HL-60/S4 (cell line): Measurements from ENCODE around the gene BAHCC1.

ENCODE experiments used
- in situ Hi-C: fragments of 300-500 bp; cut with MboI; formaldehyde crosslinking; loops from 2 replicates; pipeline ENCODE4 v1.14.3; 2022; ENCODE audit warnings: low sequenced_read_pairs

BAHCC1 gene

DNA sequence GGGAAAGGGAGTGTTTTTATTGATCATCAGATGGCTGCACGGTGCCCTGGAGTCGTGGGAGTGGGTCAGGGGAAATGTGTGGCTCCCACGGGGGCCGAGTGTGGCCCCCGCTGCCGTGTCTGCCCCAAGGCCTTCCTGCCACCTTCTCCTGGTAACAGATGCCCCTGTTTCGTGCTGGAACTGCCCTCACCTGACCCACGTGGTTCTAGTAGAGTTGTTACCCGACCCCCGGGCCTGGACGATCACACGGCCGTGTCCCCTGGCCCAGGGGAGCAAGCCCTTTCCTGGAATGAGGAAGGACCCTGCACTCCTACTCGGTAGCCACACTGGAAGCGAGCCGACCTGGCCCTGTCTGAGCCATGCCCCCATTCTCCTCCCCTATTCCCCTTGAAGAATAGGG is 79.7 kb downstream of the BAHCC1 start:
- in situ Hi-C loops, result no loop called here

DNA sequence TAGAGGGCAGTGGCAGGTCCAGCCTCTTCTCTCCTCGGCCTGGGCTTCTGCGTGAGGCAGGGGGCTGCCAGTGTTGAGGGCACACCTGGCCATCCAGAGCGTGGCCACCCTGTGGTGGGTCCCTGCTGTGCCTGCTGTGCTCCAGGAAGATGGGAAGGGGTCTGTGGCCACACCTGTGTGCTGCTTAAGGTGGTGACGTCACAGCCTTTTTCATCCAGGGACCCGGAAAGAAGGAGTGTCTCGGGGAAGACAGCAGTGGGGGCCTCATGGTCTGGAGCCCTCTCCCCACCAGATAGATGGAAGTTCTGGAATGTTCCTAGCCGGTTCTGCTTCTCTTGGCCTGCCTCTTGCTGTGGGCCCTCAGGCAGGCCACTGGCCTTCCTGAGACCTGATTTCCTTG is 80.8 kb downstream of the BAHCC1 start:
- in situ Hi-C loops, result no loop called here

DNA sequence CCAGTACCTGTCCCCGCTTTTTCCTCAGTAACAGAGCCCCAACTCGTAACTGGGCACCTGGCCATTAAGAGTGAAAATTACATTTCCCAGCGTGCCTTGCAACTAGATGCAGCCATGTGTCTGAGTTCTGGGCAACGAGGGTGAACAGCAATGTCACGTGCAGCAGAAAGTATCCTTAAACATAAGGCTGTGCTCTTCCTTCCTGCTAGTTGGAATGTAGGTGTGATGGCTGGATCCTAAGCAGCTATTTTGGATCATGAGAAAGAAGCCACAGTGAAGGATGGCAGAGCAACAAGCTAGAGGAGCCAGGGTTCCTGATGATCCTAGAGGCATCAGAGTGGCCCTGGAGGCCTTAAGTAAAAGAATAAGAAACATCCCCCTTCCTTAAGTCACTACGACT is 81.4 kb downstream of the BAHCC1 start:
- in situ Hi-C loops, result no loop called here

- in situ Hi-C loops, result no loop called here
These were observed 81.9 kb downstream of the BAHCC1 start for GRCh38 chr17:81477173-81477572.

DNA sequence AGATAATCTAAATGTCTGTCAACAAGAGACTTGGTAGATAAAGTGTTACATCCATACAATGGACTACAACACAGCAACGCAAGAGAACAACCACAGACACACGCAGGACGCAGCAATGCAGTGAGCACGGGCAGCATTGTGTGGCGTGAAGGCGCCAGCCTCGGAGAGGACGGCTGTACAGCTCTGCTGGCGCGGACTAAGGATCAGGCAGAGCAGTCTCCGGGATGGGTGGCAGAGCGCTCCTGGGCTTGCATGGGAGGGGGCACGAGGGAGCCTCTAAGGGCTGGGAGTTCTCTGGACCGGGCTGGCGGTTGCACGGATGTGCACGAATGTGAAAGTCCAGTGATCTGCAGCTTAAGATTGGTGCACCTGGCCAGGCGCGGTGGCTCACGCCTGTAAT is 82.9 kb downstream of the BAHCC1 start:
- in situ Hi-C loops, result no loop called here

DNA sequence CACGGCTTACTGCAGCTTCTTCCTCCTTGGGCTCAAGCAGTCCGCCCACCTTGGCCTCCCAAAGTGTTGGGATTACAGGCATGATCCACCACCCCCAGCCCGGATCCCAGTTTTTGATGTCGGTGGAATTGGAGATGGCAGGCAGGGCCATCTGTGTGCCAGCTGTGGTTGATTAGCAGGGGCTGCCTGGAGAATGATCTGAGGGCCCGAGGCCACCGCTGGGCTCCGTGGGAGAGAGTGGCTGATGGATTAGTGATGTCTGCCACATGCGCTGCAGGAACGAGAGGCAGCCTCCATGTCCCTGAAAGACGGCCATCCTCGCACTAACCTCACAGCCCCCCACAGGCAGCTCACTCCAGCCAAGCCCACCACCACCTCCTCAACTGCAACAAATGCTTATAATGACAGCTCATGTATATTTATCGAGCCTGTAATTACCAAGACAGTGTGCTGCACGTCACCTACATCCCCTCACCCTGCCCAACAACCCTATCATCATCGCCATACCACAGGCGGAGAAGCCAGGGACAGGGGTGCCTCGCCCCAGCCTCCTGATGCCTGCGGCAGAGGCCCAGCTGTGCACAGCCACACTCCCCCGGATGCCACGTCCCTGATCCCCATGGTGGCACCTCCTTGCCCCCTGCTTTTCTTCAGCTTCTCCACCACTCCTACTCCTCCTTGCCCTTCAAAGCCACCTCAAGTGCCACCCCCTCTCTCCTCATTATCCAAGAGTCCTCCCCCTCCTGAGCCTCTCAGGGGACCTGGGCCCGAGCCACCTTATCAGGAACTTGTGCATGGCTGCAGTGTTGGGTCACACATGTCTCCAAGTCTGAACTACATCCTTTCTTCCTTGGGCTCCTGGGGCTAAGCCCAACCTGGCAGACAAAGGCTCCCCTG is 84.2 kb downstream of the BAHCC1 start:
- in situ Hi-C loops, result loop anchor here (10.0 kb wide), 1 partner anchor 225 kb away; no protein-coding TSS in a partner anchor

DNA sequence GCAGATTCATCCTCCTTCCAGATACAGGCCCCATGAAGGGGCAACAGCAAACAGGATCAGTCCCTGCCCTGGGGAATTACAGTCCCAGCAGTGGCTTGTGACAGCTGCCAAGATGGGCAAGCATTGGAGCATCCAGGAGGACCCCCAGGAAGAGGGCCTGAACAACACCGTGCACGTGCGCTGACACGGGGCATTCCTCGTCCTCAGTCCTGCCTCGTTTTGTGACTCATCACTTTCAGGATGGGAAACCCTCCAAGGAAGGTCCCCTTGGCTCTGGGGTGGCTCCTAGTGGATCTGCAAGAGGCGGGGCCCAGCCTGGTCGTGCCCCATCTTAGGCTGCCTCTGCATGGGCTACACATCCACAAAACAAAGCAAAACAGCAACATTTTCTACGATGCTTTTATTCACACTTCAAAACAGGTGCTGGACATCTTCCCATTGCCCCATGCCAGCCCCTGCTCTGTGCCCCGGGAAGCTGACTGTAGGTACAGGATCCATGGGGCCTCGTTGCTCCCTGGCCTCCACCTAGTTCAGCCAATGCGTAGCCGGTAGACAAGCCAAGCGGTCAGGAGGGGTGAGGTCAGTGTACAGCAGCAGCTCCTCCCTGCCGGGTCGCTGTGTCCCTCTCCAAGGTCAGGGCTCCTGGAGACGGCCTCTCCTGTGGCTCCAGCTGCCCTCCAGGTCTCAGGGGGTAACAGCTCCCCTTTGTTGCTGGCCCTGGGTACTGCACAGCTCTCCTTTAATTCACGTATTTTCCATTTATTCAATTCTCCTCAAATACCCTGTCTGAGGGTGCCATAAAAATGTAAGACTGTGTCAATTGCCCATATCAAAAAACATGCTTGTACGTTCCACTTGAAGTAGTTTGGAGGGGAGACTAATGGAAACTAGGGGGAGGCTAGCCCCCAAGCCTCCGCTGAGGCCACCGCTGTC is 85.1 kb downstream of the BAHCC1 start:
- in situ Hi-C loops, result loop anchor here (10.0 kb wide), 1 partner anchor 226 kb away; no protein-coding TSS in a partner anchor

- in situ Hi-C loops, result loop anchor here (10.0 kb wide), 1 partner anchor 226 kb away; no protein-coding TSS in a partner anchor
These were observed 86.0 kb downstream of the BAHCC1 start for GRCh38 chr17:81481073-81481799.

DNA sequence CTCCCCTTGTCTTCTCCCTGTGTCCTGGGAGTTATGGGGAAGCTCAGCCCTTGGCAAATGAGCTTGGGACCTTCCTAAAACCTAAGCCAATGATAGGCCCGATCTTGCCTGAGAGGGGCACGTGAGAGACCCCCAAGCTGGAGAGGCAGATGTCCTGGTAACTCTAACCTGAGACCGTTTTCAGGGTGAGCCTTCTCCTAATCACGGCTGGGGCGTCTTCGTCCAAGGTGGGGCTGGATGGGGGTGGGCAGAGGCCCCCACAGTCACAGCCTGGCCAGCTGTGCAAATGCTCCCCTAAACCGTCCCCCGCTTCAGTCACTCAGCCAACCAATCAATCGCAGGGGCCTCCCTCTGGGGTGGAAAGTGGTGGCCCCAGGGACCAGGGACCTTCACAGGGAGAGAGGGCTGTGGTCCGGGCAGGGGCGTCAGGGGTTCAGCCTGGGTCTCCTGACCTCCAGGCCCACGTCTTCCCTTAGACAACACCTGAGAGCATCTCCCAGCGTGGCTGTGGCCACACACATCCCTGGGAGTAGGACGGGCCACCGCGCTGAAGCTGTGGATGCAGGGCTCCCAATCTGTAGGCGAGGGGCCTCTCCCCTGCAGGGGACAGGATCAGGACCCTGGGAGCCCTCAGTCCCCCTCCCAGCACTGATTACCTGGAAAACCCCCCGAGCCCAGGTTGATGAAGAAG is 86.7 kb downstream of the BAHCC1 start:
- in situ Hi-C loops, result loop anchor here (10.0 kb wide), 1 partner anchor 227 kb away; no protein-coding TSS in a partner anchor

DNA sequence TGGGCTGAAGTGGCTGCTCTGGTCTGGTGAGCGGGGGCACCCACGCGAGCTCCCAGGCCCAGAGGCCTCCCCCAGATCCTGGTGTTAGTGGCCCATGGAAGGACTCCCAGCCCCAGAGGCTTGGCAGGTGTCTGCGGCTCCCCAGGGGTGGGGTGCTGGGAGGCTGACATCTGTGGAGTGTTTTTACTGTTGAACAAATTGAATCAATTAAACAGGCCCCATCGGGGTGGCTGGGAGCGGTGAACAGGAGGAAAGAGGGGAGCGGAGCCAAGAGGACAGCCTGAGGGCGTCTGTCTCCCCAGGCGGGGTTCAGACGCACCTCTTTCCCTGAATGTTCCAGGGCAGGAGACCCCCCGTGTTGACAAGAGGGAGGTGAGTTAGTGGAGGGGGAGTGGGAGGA is 87.4 kb downstream of the BAHCC1 start:
- in situ Hi-C loops, result loop anchor here (10.0 kb wide), 1 partner anchor 228 kb away; no protein-coding TSS in a partner anchor

DNA sequence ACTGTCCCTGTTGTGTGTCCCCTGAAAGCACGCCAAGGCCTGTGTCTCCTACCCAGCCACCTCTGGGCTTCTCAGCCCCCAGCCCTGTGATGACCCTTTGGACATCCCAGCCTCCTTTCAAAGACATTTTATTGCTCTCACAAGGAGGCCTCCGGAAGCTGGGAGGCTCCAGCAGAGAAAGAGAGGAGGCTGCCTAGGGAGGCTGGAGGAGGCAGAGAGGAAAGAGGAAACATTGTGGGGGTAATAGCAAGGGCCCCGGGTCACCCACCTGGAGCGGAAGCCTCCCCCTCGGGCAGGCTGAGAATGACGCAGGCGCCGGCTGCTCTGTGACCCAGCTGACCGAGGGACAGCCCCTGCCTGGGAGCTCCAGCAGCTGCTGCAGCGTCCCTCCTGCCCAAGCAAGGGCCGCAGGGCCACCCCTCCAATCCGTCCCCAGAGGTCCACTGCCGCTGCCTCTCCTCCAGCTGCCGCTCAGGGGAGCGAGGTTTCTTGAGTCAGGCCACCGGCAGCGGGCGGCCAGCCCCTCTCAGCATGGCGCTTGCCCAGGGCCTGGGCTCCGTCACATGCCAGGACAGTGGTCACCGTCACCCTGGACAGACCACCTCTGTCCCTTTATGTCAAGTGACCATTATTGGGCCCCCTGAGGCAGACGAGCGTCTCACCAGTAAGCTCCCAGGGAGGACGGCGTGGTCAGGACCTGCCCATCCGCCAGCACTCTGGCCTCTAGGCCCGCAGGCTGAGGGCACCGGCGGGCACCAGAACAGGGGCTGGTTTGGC is 88.0 kb downstream of the BAHCC1 start:
- in situ Hi-C loops, result loop anchor here (10.0 kb wide), 1 partner anchor 228 kb away; no protein-coding TSS in a partner anchor

DNA sequence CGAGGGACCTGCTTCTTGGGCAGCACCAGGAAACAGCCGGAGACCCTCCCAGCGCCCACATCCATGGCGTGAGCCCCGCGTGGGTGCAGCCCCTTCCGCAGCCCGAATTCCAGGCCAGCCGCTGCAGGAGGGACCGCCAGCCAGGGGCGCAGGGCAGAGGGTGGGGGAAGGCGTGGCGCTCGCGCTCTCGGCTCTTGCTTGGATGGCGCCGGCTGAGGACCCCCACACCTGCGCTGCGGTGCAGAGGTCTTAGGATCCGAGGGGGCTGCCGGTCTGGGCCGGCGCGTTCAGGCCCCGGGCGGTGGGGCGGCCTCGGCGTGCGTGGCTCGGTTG is 88.6 kb downstream of the BAHCC1 start:
- in situ Hi-C loops, result loop anchor here (10.0 kb wide), 1 partner anchor 229 kb away; no protein-coding TSS in a partner anchor

DNA sequence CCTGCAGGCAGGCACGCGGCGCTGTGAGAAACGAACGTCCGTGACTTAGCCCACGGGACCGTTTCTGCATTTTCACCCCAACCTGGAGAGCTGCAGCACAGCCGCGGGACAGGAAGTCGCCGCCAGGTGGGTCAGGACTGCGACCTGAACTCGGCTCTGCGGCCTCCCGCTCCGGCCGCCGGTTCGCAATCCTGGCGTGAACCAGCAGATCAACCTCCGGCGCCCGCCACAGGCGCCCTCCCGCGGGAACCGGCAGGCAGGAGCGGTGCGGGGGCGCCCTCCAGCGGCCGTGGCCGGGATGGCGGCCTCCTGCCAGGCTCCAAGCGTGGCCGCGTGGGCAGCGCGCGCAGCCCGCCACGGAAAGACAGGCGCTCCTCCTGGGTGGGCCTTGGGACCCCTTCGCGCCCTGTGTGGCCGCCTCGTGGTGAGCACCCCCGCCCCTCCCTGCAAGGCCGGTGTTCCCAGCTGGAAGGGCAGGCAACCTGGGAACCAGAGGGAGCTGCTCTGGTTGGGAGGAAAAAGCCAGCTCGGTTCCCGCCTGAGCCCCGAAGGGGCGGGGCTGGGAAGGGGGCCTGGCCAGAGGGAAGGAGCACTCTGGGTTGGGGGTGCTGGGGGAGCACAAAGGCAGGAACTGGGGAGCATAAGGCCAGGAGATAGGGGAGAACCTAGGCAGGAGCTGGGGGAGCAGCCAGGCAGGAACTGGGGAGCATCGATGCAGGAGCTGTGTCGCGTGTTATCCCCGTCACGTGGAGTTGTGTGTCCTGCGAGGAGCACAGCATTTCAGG is 89.1 kb downstream of the BAHCC1 start:
- in situ Hi-C loops, result loop anchor here (10.0 kb wide), 1 partner anchor 230 kb away; no protein-coding TSS in a partner anchor

DNA sequence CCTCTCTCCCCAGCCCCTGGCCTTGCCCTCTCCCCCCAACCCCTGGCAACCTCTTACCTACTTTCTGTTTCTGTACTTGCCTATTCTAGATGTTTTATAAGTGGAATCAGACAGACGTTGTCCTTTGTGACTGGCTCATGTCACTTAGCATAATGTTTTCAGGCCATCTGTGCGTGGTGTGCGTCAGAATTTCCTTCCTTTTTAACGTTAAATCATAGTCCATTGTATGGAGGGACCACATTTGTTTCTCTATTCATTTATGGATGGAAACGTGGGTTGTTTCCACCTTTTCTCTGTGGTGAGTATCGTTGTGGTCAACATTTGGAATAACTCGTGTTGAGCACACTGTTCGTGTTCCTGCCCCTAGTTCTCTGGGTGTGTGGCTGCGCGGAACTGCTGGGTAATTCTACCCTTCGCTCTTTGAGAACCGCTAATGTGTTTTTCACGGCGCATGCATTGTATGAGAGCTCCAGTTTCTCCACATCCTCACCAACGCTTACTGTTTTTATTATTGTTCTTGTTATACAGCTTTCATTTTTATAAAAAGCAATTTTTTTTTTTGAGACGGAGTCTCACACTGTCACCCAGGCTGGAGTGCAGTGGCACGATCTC is 91.0 kb downstream of the BAHCC1 start:
- in situ Hi-C loops, result loop anchor here (10.0 kb wide), 1 partner anchor 232 kb away; no protein-coding TSS in a partner anchor

GRCh38 chr17:81487089-81487486 is 91.8 kb downstream of the BAHCC1 start:
- in situ Hi-C loops, result loop anchor here (10.0 kb wide), 1 partner anchor 232 kb away; no protein-coding TSS in a partner anchor

GRCh38 chr17:81487487-81488275 is 92.4 kb downstream of the BAHCC1 start:
- in situ Hi-C loops, result loop anchor here (10.0 kb wide), 1 partner anchor 233 kb away; no protein-coding TSS in a partner anchor
